SK-N-MC (cell line): ENCODE measurements around the gene LAS1L.
"Not testable (repeated sequence)": the region's sequence is repeated elsewhere in the genome, so short reads cannot be mapped to it uniquely, and the experiment has no call there.

Source experiments
- DNase-seq: peaks from one replicate; pipeline ENCODE4 v3.0.0-alpha.2; 2011; ENCODE audit warnings: low read depth, low spot score
- H3K27ac ChIP-seq: fragments of 200-600 bp; sonication (generic); 2 replicates; pipeline ENCODE4 v1.5.1; 2016; ENCODE audit warnings: mixed run types
- H3K36me3 ChIP-seq: fragments of 200-600 bp; sonication (generic); 2 replicates; pipeline ENCODE4 v1.6.1; 2017; ENCODE audit warnings: antibody characterized with exemption, low read length, mixed read lengths; ENCODE audit not compliant: insufficient read depth
- H3K4me3 ChIP-seq: fragments of 200-600 bp; sonication (generic); 2 replicates; pipeline ENCODE4 v1.5.1; 2016
- H3K9ac ChIP-seq: fragments of 200-600 bp; sonication (generic); 2 replicates; pipeline ENCODE4 v1.8.0; 2017; ENCODE audit warnings: mixed run types, mixed read lengths; ENCODE audit not compliant: insufficient read length
- H3K9me3 ChIP-seq: fragments of 200-600 bp; sonication (generic); 2 replicates; pipeline ENCODE4 v1.6.1; 2017; ENCODE audit warnings: low read depth, mild to moderate bottlenecking, antibody characterized with exemption, low read length, moderate library complexity, mixed read lengths
- EZH2 ChIP-seq: fragments of 200-600 bp; sonication (generic); IDR thresholded peaks from one replicate; pipeline ENCODE4 v1.6.1; 2017; ENCODE audit warnings: antibody characterized with exemption
- FOXP2 ChIP-seq: optimal IDR thresholded peaks from 2 replicates; pipeline ENCODE3; 2011; ENCODE audit warnings: mild to moderate bottlenecking, moderate library complexity; ENCODE audit not compliant: insufficient read depth; ENCODE audit errors: extremely low read length, control extremely low read depth
- POLR2AphosphoS5 ChIP-seq: IDR thresholded peaks from 2 replicates; pipeline ENCODE4 v1.6.1; 2012; ENCODE audit warnings: mild to moderate bottlenecking, low read depth, low read length, borderline replicate concordance

LAS1L gene

DNA sequence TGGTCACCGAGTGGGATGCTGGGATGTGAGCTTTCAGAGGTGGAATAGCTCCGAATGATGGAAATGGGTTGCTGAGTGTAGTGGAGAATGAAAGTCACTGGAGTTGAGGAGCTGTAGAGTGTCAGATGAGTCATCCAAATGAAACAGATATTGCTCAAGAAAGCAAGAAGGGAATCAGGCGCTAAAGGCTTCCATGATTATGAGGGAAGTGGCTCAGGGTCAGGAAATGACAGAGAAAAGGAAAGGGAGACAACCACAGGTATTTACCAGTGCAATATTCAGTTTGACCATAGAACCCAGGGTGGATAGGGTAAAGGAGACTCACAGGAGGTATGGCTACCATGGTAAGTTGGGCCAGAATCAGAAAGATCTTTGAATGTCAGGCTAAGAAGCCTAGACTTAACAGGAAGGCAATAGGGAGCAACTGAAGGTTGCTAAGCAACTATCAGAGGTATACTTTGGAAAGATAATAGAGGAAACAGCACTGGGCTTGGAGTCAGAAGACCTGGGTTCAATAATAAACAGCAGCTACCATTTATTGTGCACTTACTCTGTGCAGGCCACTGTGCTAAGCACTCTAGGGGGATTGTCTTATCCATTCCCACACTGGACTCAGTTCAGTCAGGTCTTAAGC lies 11.7 kb downstream of the LAS1L start:
- TF ChIP-seq POLR2AphosphoS5 (no peak), EZH2 (no peak), FOXP2 (no peak)
- DNase-seq, result no peak
- no peak overlapping the region for H3K27ac ChIP-seq
- H3K36me3 ChIP-seq, result peaks cover 24% of the 10 kb centered on the region; the same call in 1 of the 2 replicates
- H3K9me3 ChIP-seq, result no peaks in the 10 kb centered on the region
- no peak overlapping the region for H3K9ac ChIP-seq
- no peak overlapping the region for H3K4me3 ChIP-seq

- not testable (repeated sequence) for H3K9ac ChIP-seq, DNase-seq, H3K27ac ChIP-seq, H3K4me3 ChIP-seq, H3K9me3 ChIP-seq
- peaks cover 24% of the 10 kb centered on the region; the same call in 1 of the 2 replicates for H3K36me3 ChIP-seq
These were observed 15.1 kb downstream of the LAS1L start for GRCh38 chrX:65519530-65519929.

DNA sequence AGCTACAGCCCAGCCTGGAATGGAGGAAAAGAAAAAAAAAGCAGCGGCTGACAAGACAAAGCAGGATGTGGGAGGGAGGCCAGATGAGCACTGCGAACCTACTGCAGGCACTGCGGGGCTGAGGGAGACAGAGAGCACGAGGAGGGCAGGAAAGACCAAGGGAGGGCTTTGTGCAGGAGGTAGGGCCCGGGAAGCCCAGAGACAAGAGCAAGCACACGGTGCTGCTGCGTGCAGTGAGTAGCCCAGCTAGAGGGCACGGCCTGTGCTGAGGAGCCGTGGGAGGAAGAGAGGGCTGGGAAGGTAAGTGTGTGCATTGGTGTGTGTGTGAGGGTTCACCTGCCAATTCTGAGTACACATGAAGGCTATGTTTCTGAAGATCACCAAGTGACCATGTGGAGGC lies 15.6 kb downstream of the LAS1L start:
- peaks cover 22% of the 10 kb centered on the region; the same call in 1 of the 2 replicates for H3K36me3 ChIP-seq
- not testable (repeated sequence) for DNase-seq, H3K27ac ChIP-seq

DNA sequence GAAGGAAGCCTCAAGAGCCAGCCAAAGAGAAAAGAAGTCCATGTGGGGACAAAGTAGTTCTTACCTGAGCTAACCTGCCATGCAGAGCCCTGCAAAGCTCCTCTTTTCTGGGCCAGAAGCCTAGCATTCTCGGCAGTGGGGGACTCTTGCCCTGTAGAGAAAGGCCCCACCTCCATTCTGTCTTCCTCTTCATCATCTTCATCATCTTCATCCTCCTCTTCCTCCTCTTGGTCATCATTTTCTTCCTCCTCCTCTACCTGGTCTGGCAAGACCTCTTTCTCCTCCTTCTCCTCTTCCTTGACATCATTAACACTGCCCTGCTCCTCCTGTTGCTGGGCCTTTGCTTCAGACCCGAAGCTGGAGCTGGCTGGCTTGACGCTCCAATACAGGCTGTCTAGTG lies 16.7 kb downstream of the LAS1L start:
- H3K27ac ChIP-seq, result no peak overlapping the region
- H3K9me3 ChIP-seq, result no peaks in the 10 kb centered on the region
- no peak overlapping the region for H3K4me3 ChIP-seq
- no peak for DNase-seq
- TF ChIP-seq FOXP2 (no peak), POLR2AphosphoS5 (no peak), EZH2 (no peak)
- H3K36me3 ChIP-seq, result peaks cover 20% of the 10 kb centered on the region; the same call in 1 of the 2 replicates
- no peak overlapping the region for H3K9ac ChIP-seq

More for the DNA sequence above, 15.6 kb downstream of the LAS1L start:
- not testable (repeated sequence) for H3K9me3 ChIP-seq, H3K9ac ChIP-seq, H3K4me3 ChIP-seq

- H3K9me3 ChIP-seq, result no peaks in the 10 kb centered on the region
- no peak for DNase-seq
- H3K4me3 ChIP-seq, result no peak overlapping the region
- peaks cover 9% of the 10 kb centered on the region; the same call in 1 of the 2 replicates for H3K36me3 ChIP-seq
- TF ChIP-seq POLR2AphosphoS5 (no peak), EZH2 (no peak), FOXP2 (no peak)
- H3K9ac ChIP-seq, result no peak overlapping the region
- H3K27ac ChIP-seq, result no peak overlapping the region
These were observed 17.8 kb downstream of the LAS1L start for GRCh38 chrX:65516756-65517155.

- DNase-seq, result no peak
- TF ChIP-seq POLR2AphosphoS5 (no peak), EZH2 (no peak), FOXP2 (no peak)
- Histone ChIP-seq H3K36me3 (no peaks in the 10 kb centered on the region; the same call in 1 of the 2 replicates), H3K9ac (no peak overlapping the region), H3K9me3 (no peaks in the 10 kb centered on the region), H3K4me3 (no peak overlapping the region), H3K27ac (no peak overlapping the region)
These were observed 21.0 kb downstream of the LAS1L start for GRCh38 chrX:65513610-65514009.

DNA sequence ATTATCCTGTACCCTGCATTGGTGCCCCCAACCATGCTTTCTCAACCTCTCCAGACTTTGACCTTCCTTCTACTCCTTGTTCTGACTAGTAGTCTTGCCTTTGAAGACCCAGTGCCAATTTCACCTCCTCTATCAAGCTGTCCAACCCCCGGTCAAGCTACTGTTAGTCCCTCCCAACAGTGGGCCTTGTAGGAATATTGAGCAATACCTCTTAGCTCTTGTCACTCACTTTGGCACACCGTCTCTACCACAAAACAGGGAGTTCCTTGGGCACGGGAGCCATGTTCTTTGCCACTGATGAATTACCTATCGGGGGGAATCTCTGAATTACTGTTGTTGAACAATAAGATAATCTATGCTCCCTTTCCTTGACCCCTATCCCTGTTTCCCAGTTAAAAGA lies 25.2 kb downstream of the LAS1L start:
- Histone ChIP-seq H3K4me3 (no peak overlapping the region), H3K9ac (no peak overlapping the region), H3K27ac (no peak overlapping the region), H3K36me3 (no peaks in the 10 kb centered on the region; the same call in 1 of the 2 replicates), H3K9me3 (no peaks in the 10 kb centered on the region)
- TF ChIP-seq POLR2AphosphoS5, result no peak
- TF ChIP-seq FOXP2, result no peak
- TF ChIP-seq EZH2, result no peak
- DNase-seq, result no peak

DNA sequence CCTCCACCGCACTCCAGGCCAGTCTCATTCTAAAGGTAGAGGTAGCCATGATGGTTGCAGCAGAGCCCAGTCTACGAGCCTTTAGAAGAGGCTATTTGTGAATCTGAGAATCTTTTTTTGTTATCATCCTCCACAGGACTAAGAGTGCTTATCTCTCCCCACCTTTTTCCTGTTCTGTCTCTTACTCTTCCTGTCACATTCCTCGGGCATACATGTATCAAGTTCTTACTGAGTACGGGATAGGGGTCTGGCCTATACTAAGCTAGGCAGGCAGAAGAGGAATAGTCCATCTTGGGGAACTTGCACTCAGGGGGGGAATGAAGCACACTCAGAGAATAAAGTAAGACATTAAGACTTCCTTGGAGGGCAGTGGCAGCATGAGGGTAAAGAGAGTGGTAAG lies 25.7 kb downstream of the LAS1L start:
- no peaks in the 10 kb centered on the region for H3K9me3 ChIP-seq
- no peak overlapping the region for H3K4me3 ChIP-seq

GRCh38 chrX:65502618-65503017 lies 32.0 kb downstream of the LAS1L start:
- Histone ChIP-seq H3K9me3 (no peaks in the 10 kb centered on the region), H3K9ac (no peak overlapping the region), H3K4me3 (no peak overlapping the region), H3K36me3 (no peaks in the 10 kb centered on the region), H3K27ac (no peak overlapping the region)
- no peak for DNase-seq
- TF ChIP-seq POLR2AphosphoS5 (no peak), EZH2 (no peak), FOXP2 (no peak)

More for the DNA sequence above, 25.7 kb downstream of the LAS1L start:
- H3K27ac ChIP-seq, result no peak overlapping the region
- no peak overlapping the region for H3K9ac ChIP-seq
- H3K36me3 ChIP-seq, result no peaks in the 10 kb centered on the region; the same call in 1 of the 2 replicates
- DNase-seq, result no peak
- TF ChIP-seq EZH2, result no peak
- TF ChIP-seq POLR2AphosphoS5, result no peak
- no peak for TF ChIP-seq FOXP2

- Histone ChIP-seq H3K36me3 (no peaks in the 10 kb centered on the region), H3K9me3 (no peaks in the 10 kb centered on the region), H3K27ac (no peak overlapping the region), H3K4me3 (no peak overlapping the region), H3K9ac (no peak overlapping the region)
- no peak for DNase-seq
- TF ChIP-seq POLR2AphosphoS5, result no peak
- no peak for TF ChIP-seq EZH2
- TF ChIP-seq FOXP2, result no peak
These were observed 41.2 kb downstream of the LAS1L start for GRCh38 chrX:65493431-65493830.
